GM18868 (cell line): ENCODE results near the gene WDR41.
"Not testable (repeated sequence)": the region's sequence is repeated elsewhere in the genome, so short reads cannot be mapped to it uniquely, and the experiment has no call there.

Source experiments
- ATAC-seq: cut with Tn5 transposase; IDR thresholded peaks from one replicate; pipeline ENCODE4 v1.9.1; 2021; ENCODE audit warnings: mild to moderate bottlenecking, moderate library complexity; ENCODE audit not compliant: unreplicated experiment

Gene WDR41

GRCh38 chr5:77491783-77492652, at the start of gene WDR41:
TSS of gene WDR41 (minus strand) at chr5:77492316. CDS start at chr5:77492220, 96 bp downstream.
- peak; percentile 91 for ATAC-seq

- no peak for ATAC-seq
These were observed 39.2 kb upstream of the WDR41 start for GRCh38 chr5:77531297-77531696.

GRCh38 chr5:77518304-77518703, 26.2 kb upstream of the WDR41 start:
- no peak for ATAC-seq

- no peak for ATAC-seq
These were observed 22.3 kb upstream of the WDR41 start for GRCh38 chr5:77514457-77514856.

GRCh38 chr5:77513321-77513720, 21.2 kb upstream of the WDR41 start:
- no peak for ATAC-seq

GRCh38 chr5:77501132-77501531, 9.0 kb upstream of the WDR41 start:
- ATAC-seq, result not testable (repeated sequence)

GRCh38 chr5:77499973-77500372, 7.9 kb upstream of the WDR41 start:
- no peak for ATAC-seq

- ATAC-seq, result no peak
These were observed 7.3 kb upstream of the WDR41 start for GRCh38 chr5:77499441-77499840.

GRCh38 chr5:77498952-77499351, 6.8 kb upstream of the WDR41 start:
- ATAC-seq, result no peak

- ATAC-seq, result no peak
These were observed 2.8 kb upstream of the WDR41 start for GRCh38 chr5:77494935-77495334.

- ATAC-seq, result no peak
These were observed 511 bp upstream of the WDR41 start for GRCh38 chr5:77492653-77493000.

GRCh38 chr5:77490741-77491344, 1.3 kb downstream of the WDR41 start:
- ATAC-seq, result not testable (repeated sequence)

- no peak for ATAC-seq
These were observed 5.7 kb downstream of the WDR41 start for GRCh38 chr5:77486344-77486962.

- no peak for ATAC-seq
These were observed 8.4 kb downstream of the WDR41 start for GRCh38 chr5:77483682-77484081.

- not testable (repeated sequence) for ATAC-seq
These were observed 17.1 kb downstream of the WDR41 start for GRCh38 chr5:77475041-77475440.

GRCh38 chr5:77468875-77469274, 23.2 kb downstream of the WDR41 start:
- ATAC-seq, result not testable (repeated sequence)

- ATAC-seq, result no peak
These were observed 28.2 kb downstream of the WDR41 start for GRCh38 chr5:77463905-77464304.

- ATAC-seq, result no peak
These were observed 30.8 kb downstream of the WDR41 start for GRCh38 chr5:77461287-77461686.

GRCh38 chr5:77454123-77454522, 38.0 kb downstream of the WDR41 start:
- no peak for ATAC-seq

- ATAC-seq, result no peak
These were observed 39.8 kb downstream of the WDR41 start for GRCh38 chr5:77452351-77452750.

GRCh38 chr5:77449981-77450380, 42.1 kb downstream of the WDR41 start:
- ATAC-seq, result no peak

GRCh38 chr5:77449277-77449676, 42.8 kb downstream of the WDR41 start:
- ATAC-seq, result no peak
